Liver (tissue), 9 donors: ENCODE measurements around the gene ISCA1. TPM values are rescaled to one million over a fixed set of nuclear protein-coding genes. Genes with fewer than 3 reads are reported as not detected.
"Not testable (repeated sequence)": the region's sequence is repeated elsewhere in the genome, so short reads cannot be mapped to it uniquely, and the experiment has no call there.

Experiments
- DNase-seq: peaks from one replicate; pipeline ENCODE4 v3.0.0-alpha.2; 2017; ENCODE audit warnings: low spot score
- H3K27ac ChIP-seq, 2 donors: one replicate each; pipeline ENCODE4 v1.7.0; 2013; ENCODE audit warnings: inconsistent platforms in 2 of 2, low read length in 2 of 2, control low read depth in 1 of 2, low read depth in 1 of 2, mild to moderate bottlenecking in 1 of 2
- H3K27me3 ChIP-seq, 4 donors: one replicate each; pipeline versions ENCODE4 v1.6.1 to v1.7.0; 2013; ENCODE audit warnings: low read length in 3 of 4, inconsistent platforms in 1 of 4, mild to moderate bottlenecking in 1 of 4, moderate library complexity in 1 of 4; ENCODE audit not compliant: control insufficient read depth in 4 of 4, insufficient read depth in 4 of 4
- H3K36me3 ChIP-seq, 4 donors: one replicate each; pipeline versions ENCODE4 v1.6.1 to v1.7.0; 2013; ENCODE audit warnings: low read length in 3 of 4, mild to moderate bottlenecking in 3 of 4, low read depth in 1 of 4, moderate library complexity in 1 of 4; ENCODE audit not compliant: control insufficient read depth in 4 of 4, insufficient read depth in 3 of 4
- H3K4me1 ChIP-seq, 4 donors: one replicate each; pipeline versions ENCODE4 v1.6.1 to v1.7.0; 2013; ENCODE audit warnings: low read length in 3 of 4, mild to moderate bottlenecking in 3 of 4, moderate library complexity in 1 of 4; ENCODE audit not compliant: control insufficient read depth in 4 of 4, insufficient read depth in 4 of 4
- H3K4me3 ChIP-seq, 3 donors: one replicate each; pipeline versions ENCODE4 v1.6.1 to v1.7.0; 2013; ENCODE audit warnings: low read length in 3 of 3, control low read depth in 1 of 3, low read depth in 1 of 3, mild to moderate bottlenecking in 1 of 3
- H3K9ac ChIP-seq, 2 donors: one replicate each; pipeline ENCODE4 v1.7.0; 2013; ENCODE audit warnings: low read length in 2 of 2, mild to moderate bottlenecking in 2 of 2, moderate library complexity in 2 of 2, control low read depth in 1 of 2, low read depth in 1 of 2
- H3K9me3 ChIP-seq, 4 donors: one replicate each; pipeline versions ENCODE4 v1.6.1 to v1.7.0; 2013; ENCODE audit warnings: low read length in 3 of 4; ENCODE audit not compliant: control insufficient read depth in 4 of 4
- EGR1 ChIP-seq, 2 donors: IDR thresholded peaks; 2 replicates each; pipeline ENCODE4 v1.6.1; 2016 to 2018; ENCODE audit warnings: antibody characterized with exemption in 2 of 2, low read depth in 2 of 2
- FOXA1 ChIP-seq: IDR thresholded peaks from 2 replicates; pipeline ENCODE4 v1.6.1; 2016; ENCODE audit warnings: antibody characterized with exemption
- FOXA2 ChIP-seq: IDR thresholded peaks from 2 replicates; pipeline ENCODE4 v1.6.1; 2016; ENCODE audit warnings: antibody characterized with exemption
- GABPA ChIP-seq, 2 donors: IDR thresholded peaks in 1 of 2; conservative IDR thresholded peaks in 1 of 2; 2 replicates each; pipeline ENCODE4 v1.6.1; 2016; ENCODE audit warnings: antibody characterized with exemption in 2 of 2, mild to moderate bottlenecking in 1 of 2, moderate library complexity in 1 of 2
- HNF4A ChIP-seq, 2 donors: conservative IDR thresholded peaks; 2 replicates each; pipeline ENCODE4 v1.6.1; 2016; ENCODE audit warnings: antibody characterized with exemption in 2 of 2, mild to moderate bottlenecking in 2 of 2
- HNF4G ChIP-seq: IDR thresholded peaks from 2 replicates; pipeline ENCODE4 v1.6.1; 2016; ENCODE audit warnings: antibody characterized with exemption
- JUND ChIP-seq, 2 donors: IDR thresholded peaks; 2 replicates each; pipeline ENCODE4 v1.6.1; 2016; ENCODE audit warnings: antibody characterized with exemption in 2 of 2
- NR2F2 ChIP-seq: IDR thresholded peaks from 2 replicates; pipeline ENCODE4 v1.6.1; 2016; ENCODE audit warnings: antibody characterized with exemption
- RAD21 ChIP-seq, 2 donors: IDR thresholded peaks; 2 replicates each; pipeline ENCODE4 v1.6.1; 2016; ENCODE audit warnings: antibody characterized with exemption in 2 of 2, mild to moderate bottlenecking in 2 of 2
- SP1 ChIP-seq: IDR thresholded peaks from 2 replicates; pipeline ENCODE4 v1.6.1; 2018; ENCODE audit warnings: antibody characterized with exemption, mild to moderate bottlenecking
- TAF1 ChIP-seq: conservative IDR thresholded peaks from 2 replicates; pipeline ENCODE4 v1.6.1; 2016; ENCODE audit warnings: antibody characterized with exemption, mild to moderate bottlenecking
- WGBS: extraction: QIAGEN DNeasy Blood & Tissue Kit; methylation state at CpG from one replicate; pipeline ENCODE4 v1.1.7; 2013; 5-methylcytosine and 5-hydroxymethylcytosine counted together
- polyA plus RNA-seq, 2 donors: library from polyadenylated mRNA; stranded (reverse) in 1 of 2; unstranded in 1 of 2; fragments of 200-250 nt in 1 of 2; fragments of >200 nt in 1 of 2; fragmentation: Nextera tagmentation in 1 of 2; extraction: Ambion mirVana in 1 of 2; gene quantifications; one replicate each; pipeline versions ENCODE4 v1.2.1 to v1.2.3, GENCODE V29; 2013 to 2015
- total RNA-seq, 2 donors: library from RNA; depleted of rRNA; stranded (reverse); fragments of >200 nt; gene quantifications; one replicate each; pipeline ENCODE4 v1.2.3, GENCODE V29; 2014
- TF ChIP-seq, protein P1 (sequence below): IDR thresholded peaks from 2 replicates; pipeline ENCODE4 v1.6.1; 2016; ENCODE audit warnings: antibody characterized with exemption
- TF ChIP-seq, protein P2 (sequence below): fragments of 150-350 bp; IDR thresholded peaks from 2 replicates; pipeline ENCODE4 v1.5.1; 2017; ENCODE audit warnings: improper control_type of control experiment, low read depth, low read length; ENCODE audit not compliant: missing input control
- TF ChIP-seq, protein P3 (sequence below): IDR thresholded peaks from 2 replicates; pipeline ENCODE4 v1.6.1; 2016; ENCODE audit warnings: antibody characterized with exemption, mild to moderate bottlenecking
- TF ChIP-seq, protein P4 (sequence below): IDR thresholded peaks from 2 replicates; pipeline ENCODE4 v1.6.1; 2016; ENCODE audit warnings: antibody characterized with exemption
- TF ChIP-seq, protein P5 (sequence below): IDR thresholded peaks from 2 replicates; pipeline ENCODE4 v1.6.1; 2016; ENCODE audit warnings: antibody characterized with exemption
- donor health status: healthy.
- donor health status: healthy.
- donor health status: healthy.
- donor health status: healthy.
- donor health status: healthy.

The ISCA1 gene
- total and polyA plus RNA-seq, 4 donors: 26.6 to 43.2 (median 27.8) TPM

DNA sequence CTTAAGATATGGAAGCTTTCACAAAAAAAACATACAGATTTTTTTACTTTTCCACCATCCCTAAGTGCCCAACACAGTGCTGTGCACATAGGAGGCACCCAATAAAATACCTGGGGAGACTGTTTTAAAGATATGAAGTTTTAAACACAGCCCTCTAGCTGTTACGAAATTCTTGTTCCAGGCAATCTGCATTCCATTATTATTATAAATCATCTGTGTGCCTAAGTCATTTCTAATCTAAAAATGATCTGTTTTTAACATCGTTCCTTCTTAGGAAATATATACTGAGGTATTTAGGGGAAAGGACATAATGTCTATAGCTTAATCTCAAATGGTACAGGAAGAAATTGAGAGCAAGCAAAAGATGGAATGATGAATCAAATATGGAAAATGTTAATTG lies 32.7 kb upstream of the ISCA1 start:
- no peak overlapping the region for H3K9ac ChIP-seq
- H3K4me1 ChIP-seq: no peaks in the 10 kb centered on the region
- peaks cover 3 to 77% (median 65%) of the 10 kb centered on the region in 4 donors for H3K36me3 ChIP-seq
- no peaks in the 10 kb centered on the region for H3K9me3 ChIP-seq
- WGBS: 98% methylated on average over 2 of the region's 2 CpGs
- H3K4me3 ChIP-seq: no peak overlapping the region
- H3K27me3 ChIP-seq: no peaks in the 10 kb centered on the region
- H3K27ac ChIP-seq: no peak overlapping the region
- TF ChIP-seq TAF1: no peak
- TF ChIP-seq SP1: no peak
- DNase-seq: no peak

DNA sequence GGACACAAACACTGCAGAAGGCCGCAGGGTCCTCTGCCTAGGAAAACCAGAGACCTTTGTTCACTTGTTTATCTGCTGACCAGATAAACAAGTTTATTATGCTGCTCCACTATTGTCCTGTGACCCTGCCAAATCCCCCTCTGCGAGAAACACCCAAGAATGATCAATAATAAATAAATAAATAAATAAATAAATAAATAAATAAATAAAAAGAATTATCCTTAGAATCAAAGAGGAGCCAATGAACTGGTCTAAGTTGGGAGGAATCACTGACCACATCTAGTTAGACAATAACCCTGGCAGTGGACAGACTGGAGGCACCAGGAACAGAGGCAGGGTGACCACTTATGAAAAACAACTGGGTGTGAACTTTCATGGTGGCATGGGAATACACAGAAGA lies 30.6 kb upstream of the ISCA1 start:
- H3K4me3 ChIP-seq, H3K27ac ChIP-seq, H3K27me3 ChIP-seq, H3K9ac ChIP-seq, H3K9me3 ChIP-seq, DNase-seq, H3K4me1 ChIP-seq: not testable (repeated sequence)
- peaks cover 3 to 78% (median 71%) of the 10 kb centered on the region in 4 donors for H3K36me3 ChIP-seq
- 98% methylated on average over 2 of the region's 2 CpGs for WGBS

DNA sequence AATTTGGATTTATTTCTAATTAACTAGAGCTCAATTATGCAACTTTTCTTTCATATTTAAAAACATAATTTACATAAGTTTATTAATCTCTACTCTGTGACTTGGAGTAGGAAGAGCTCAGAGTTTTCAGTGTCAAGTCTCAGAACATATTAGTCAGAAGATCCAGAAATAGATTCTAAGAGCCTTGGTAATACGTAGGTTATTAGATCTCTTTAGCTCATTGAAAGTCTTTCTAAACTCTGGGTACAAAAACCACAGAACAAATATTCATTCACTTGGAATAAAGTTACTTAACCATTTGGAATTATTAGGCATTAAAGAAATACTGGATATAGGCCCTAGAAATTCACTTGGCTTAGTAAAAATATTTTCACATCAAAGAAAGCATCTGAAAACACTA lies 26.3 kb upstream of the ISCA1 start:
- TF ChIP-seq, protein P1, sequence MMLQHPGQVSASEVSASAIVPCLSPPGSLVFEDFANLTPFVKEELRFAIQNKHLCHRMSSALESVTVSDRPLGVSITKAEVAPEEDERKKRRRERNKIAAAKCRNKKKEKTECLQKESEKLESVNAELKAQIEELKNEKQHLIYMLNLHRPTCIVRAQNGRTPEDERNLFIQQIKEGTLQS: no peak

DNA sequence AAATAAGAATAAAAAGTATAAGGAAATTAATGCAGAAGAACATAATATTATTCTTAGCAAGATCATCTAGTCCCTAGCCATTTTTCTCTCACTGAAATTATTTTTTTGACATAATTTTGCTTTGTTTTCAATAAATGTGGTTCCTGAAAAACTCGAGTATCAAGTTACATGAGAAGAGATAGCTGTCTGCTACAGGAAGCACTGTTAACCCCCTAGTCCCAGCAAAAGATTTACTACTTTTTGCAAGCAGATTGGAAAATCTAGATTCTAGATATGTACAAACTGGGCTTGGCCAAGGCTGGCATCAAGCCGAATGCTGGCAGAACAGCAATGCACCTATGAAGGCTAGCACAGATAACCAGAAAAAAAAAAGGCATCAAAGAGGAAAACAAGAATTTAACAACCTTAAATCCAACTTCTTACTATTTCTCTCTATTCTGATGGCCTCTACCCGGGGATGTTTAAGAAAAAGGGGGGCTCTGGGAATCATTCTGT lies 21.9 kb upstream of the ISCA1 start:
- DNase-seq: no peak
- no peaks in the 10 kb centered on the region for H3K4me1 ChIP-seq
- no peaks in the 10 kb centered on the region for H3K9me3 ChIP-seq
- peaks cover 13 to 91% (median 87%) of the 10 kb centered on the region in 4 donors for H3K36me3 ChIP-seq
- H3K27me3 ChIP-seq: no peaks in the 10 kb centered on the region
- H3K27ac ChIP-seq: no peak overlapping the region
- H3K9ac ChIP-seq: no peak overlapping the region
- H3K4me3 ChIP-seq: no peak overlapping the region
- 59% methylated on average over 3 of the region's 3 CpGs for WGBS
- TF ChIP-seq, protein P1: no peak
- TF ChIP-seq HNF4A (conservative IDR thresholded peaks at IDR 0.05) (no peak), HNF4G (no peak), GABPA (IDR thresholded peaks at IDR 0.05 in 1 of 2, conservative IDR thresholded peaks at IDR 0.05 in 1 of 2) (no peak), EGR1 (IDR thresholded peaks at IDR 0.05; ENCODE audit: low read depth in 2 of 2) (no peak), FOXA1 (no peak), FOXA2 (no peak), SP1 (no peak), TAF1 (no peak), NR2F2 (no peak), JUND (IDR thresholded peaks at IDR 0.05) (no peak), RAD21 (IDR thresholded peaks at IDR 0.05) (no peak)
- TF ChIP-seq, protein P2, sequence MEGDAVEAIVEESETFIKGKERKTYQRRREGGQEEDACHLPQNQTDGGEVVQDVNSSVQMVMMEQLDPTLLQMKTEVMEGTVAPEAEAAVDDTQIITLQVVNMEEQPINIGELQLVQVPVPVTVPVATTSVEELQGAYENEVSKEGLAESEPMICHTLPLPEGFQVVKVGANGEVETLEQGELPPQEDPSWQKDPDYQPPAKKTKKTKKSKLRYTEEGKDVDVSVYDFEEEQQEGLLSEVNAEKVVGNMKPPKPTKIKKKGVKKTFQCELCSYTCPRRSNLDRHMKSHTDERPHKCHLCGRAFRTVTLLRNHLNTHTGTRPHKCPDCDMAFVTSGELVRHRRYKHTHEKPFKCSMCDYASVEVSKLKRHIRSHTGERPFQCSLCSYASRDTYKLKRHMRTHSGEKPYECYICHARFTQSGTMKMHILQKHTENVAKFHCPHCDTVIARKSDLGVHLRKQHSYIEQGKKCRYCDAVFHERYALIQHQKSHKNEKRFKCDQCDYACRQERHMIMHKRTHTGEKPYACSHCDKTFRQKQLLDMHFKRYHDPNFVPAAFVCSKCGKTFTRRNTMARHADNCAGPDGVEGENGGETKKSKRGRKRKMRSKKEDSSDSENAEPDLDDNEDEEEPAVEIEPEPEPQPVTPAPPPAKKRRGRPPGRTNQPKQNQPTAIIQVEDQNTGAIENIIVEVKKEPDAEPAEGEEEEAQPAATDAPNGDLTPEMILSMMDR: no peak
- TF ChIP-seq, protein P3, sequence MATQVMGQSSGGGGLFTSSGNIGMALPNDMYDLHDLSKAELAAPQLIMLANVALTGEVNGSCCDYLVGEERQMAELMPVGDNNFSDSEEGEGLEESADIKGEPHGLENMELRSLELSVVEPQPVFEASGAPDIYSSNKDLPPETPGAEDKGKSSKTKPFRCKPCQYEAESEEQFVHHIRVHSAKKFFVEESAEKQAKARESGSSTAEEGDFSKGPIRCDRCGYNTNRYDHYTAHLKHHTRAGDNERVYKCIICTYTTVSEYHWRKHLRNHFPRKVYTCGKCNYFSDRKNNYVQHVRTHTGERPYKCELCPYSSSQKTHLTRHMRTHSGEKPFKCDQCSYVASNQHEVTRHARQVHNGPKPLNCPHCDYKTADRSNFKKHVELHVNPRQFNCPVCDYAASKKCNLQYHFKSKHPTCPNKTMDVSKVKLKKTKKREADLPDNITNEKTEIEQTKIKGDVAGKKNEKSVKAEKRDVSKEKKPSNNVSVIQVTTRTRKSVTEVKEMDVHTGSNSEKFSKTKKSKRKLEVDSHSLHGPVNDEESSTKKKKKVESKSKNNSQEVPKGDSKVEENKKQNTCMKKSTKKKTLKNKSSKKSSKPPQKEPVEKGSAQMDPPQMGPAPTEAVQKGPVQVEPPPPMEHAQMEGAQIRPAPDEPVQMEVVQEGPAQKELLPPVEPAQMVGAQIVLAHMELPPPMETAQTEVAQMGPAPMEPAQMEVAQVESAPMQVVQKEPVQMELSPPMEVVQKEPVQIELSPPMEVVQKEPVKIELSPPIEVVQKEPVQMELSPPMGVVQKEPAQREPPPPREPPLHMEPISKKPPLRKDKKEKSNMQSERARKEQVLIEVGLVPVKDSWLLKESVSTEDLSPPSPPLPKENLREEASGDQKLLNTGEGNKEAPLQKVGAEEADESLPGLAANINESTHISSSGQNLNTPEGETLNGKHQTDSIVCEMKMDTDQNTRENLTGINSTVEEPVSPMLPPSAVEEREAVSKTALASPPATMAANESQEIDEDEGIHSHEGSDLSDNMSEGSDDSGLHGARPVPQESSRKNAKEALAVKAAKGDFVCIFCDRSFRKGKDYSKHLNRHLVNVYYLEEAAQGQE: no peak
- TF ChIP-seq, protein P4, sequence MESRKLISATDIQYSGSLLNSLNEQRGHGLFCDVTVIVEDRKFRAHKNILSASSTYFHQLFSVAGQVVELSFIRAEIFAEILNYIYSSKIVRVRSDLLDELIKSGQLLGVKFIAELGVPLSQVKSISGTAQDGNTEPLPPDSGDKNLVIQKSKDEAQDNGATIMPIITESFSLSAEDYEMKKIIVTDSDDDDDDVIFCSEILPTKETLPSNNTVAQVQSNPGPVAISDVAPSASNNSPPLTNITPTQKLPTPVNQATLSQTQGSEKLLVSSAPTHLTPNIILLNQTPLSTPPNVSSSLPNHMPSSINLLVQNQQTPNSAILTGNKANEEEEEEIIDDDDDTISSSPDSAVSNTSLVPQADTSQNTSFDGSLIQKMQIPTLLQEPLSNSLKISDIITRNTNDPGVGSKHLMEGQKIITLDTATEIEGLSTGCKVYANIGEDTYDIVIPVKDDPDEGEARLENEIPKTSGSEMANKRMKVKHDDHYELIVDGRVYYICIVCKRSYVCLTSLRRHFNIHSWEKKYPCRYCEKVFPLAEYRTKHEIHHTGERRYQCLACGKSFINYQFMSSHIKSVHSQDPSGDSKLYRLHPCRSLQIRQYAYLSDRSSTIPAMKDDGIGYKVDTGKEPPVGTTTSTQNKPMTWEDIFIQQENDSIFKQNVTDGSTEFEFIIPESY: no peak
- TF ChIP-seq, protein P5, sequence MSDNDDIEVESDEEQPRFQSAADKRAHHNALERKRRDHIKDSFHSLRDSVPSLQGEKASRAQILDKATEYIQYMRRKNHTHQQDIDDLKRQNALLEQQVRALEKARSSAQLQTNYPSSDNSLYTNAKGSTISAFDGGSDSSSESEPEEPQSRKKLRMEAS: no peak

More for the DNA sequence above, 26.3 kb upstream of the ISCA1 start:
- DNase-seq: no peak
- Histone ChIP-seq H3K27me3 (no peaks in the 10 kb centered on the region), H3K9me3 (no peaks in the 10 kb centered on the region), H3K27ac (no peak overlapping the region), H3K36me3 (peaks cover 7 to 78% (median 75%) of the 10 kb centered on the region in 4 donors), H3K4me3 (no peak overlapping the region), H3K9ac (no peak overlapping the region), H3K4me1 (no peaks in the 10 kb centered on the region)
- 92% methylated on average over 1 of the region's 1 CpG for WGBS
